SHP77 treated with DMSO at 0.1 percent for 48 hours (cell line): ENCODE measurements around the gene NPPA.
"Not testable (repeated sequence)": the region's sequence is repeated elsewhere in the genome, so short reads cannot be mapped to it uniquely, and the experiment has no call there.

ENCODE experiments used
- DNase-seq: peaks from one replicate; lab custom pipeline; 2025; lab: John Stamatoyannopoulos, UW

NPPA gene

DNA sequence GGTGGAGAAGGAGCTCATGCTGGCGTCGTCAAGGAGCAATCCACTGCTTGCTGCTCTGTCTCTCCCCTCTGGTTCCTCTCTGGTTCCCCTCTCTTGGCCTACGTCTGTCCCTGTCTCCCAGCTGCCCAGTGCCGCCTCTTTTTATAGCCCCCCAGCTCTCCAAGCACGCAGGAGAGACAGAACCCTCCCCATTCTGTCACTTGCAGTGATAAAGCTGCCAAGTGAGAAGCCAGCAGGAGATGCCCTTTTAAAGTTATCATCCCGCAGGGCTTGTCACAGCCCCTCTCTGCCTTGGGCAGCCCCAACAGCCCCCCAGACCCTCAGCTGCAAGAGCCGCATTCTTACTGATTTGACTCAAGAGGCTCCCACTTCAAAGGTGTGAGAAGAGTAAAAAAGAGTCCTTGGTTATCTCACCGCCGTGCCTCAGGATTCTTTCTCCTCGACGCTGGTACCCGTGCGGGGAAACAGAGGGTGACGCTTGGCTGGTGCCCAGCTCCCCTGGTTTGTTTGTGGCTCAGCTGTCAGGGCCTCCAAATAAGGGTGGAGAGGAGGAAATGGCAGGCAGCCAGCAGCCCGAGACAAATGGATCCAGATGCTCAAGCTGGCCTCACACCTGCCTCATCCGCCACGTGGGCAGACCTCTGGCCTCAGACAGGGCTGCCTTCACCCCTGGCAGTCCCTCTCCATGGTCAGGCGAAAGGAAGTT is at the start of gene NPPA:
Gene NPPA, minus strand, starts transcription at position 117 of the 706 bp plus-strand sequence. Its CDS starts 99 bp downstream, at position 18.
- DNase-seq = peak; percentile 79

DNA sequence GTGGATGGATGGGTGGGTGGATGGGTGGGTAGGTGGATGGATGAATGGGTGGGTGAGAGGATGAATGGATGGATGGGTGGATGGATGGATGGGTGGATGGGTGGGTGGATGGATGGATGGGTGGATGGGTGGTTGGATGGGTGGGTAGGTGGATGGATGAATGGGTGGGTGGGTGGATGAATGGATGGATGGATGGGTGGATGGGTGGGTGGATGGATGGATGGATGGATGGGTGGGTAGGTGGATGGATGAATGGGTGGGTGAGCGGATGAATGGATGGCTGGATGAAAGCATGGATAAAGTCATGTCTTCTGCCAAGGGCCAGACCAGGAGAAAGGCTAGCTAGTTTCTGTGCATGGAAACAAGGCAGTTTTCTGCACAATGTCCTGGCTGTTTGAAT is 46.9 kb upstream of the NPPA start:
- not testable (repeated sequence) for DNase-seq

DNA sequence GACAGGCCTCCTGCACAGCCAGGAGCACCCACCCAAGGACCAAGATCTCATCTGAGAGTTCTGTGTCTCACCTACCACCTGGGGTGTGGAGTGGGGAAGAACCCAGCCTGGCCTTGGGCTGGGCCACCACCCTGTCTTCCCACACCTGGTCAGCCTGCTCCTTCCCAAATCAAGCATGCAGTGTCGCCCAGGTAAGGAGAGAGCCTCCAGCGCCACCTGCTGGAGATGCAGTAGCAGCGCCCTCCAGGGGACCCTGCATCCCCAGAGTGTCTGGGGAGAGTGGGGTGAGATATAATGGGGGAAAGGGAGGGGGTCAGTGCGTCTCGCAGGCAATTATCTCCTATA is 46.3 kb upstream of the NPPA start:
- DNase-seq = no peak

DNA sequence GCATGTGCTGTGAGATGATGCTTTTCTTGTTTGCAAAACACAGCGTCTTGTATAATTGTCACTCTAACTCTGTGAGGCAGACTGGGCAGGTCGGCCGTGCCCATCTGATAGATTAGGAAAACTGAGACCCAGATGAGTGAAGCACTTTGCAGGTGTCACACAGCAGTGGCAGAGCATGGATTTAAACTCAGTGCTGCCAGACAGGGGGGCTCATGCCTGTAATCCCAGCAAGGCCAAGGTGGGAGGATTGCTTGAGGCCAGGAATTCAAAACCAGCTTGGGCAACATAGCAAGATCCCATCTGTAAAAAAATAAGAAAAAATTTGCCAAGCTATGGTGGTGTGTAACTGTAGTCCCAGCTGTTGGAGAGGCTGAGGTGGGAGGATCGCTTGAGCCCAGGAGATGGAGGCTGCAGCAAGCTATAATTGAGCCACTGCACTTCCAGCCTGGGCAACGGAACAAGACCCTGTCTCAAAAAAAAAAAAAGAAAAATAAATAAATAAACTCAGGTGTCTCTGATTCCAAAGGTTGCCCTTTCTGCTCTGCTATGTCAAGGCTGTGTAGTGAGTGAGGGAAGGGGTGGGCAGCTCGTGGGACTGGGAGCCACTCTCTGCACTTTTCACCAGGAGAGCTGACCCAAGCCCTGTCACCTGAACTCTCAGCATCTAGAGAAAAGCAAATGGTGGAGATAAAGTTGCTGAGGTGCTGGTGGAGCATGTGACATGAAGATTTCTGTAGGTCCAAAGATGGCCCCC is 44.0 kb upstream of the NPPA start:
- DNase-seq = no peak

DNA sequence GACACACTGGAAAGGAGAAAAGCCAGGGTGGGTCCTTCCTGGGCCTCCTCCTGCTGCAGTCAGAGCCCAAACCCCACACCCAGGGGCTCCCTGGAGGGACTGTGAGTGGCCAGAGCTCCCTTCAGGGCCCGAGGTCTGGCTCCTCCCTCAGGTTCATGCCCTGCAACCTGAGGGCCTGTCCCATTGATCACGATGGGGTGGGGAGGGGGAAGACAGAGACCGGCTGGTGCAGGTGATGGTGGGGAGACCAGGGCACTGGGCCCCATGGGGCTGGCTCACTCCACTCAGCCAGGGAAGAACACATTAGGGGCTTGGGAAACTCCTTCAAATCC is 41.3 kb upstream of the NPPA start:
- no peak for DNase-seq

DNA sequence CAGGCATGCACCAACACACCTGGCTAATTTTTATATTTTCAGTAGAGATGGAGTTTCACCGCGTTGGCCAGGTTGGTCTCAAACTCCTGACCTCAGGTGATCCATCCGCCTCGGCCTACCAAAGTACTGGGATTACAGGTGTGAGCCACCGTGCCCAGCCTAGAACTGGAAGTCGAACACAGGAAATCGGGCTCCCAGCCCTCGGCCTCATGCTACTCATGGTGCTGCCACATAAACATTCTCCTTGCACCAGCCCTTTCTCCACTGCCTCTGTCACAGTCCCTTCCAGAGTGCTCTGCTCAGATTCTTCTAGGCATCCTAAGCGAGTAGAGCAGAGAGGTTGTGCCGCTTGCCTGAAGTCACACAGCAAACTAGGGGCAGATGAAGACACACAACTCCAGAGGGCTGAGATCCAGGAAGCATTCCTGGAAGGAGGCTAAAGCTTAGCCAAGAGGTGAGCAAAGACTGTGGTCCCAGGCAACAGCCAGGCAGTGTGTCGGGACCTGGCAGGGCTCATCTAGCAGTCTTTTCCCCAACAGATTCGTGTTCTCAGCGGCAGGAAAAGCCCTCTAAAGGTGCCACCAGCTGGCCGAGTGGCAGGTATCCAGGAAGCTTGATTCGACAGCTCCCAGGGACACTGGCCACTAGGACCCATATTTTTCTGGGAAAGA is 40.8 kb upstream of the NPPA start:
- DNase-seq = no peak

DNA sequence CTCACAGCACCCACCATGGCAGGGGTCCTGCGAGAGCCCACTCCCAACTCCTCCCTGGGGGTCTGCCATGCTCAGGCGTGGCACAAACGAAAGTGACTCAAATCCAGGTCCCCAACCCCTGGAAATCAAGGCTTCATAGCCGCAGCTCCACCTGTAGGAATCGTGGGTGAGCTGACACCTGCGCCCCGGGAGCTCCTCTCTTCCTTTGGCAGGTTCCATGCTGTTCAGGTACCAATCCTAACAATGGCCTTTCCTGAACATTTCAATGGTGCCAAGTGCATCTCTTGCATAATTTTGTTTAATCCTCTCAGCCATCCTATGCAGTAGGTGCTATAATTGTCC is 40.1 kb upstream of the NPPA start:
- no peak for DNase-seq

DNA sequence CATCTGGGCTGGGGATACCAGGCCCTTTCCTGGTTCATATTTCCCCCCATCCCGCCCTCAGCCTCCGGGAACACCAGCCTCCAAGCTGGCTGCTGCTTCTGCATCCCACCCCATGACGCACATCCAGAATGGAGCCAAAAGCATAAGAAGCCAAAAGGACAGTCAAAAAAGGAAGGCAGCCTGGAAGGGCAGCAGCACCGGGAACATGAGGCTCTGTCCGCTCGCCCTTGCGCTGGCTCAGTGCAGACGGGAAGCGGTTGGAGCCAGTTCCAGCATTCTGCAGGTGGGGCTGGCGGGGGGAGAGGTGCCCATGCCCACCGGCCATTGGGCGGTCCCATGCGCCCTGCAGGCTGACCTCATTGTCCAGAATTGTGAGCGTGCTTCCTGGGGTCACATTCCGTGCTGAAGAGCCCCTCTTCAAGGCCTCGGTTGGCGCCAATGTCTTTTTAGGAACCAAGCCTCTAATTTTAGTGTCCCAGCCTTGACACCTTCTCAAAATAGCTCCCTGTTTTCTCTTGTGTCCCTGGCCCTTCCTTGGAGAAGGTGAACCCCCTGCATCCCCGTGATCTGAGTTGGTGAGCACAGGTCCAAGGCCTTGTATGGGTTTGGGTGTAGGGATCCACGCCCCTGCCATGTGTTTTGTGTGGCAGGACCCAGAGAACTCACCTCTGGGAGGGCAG is 39.5 kb upstream of the NPPA start:
- no peak for DNase-seq

DNA sequence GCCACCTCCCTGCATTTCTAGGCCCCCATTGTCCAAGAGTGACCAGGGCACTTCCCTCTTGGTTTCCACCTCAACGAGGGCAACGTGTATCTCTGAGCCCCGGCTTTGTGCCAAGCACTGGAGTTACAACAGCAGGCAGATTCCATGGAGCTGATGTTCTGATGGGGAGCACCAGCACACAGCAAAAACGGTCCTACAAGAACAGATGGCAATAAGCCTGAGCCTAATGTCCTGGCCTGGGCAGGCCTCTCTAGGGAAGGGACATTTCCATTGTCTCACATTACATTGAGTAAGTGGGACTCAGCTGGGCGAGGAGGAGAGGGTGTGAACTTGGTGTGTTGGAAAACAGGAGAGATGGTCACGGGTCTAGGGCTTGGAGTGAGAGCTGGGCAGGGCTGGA is 38.3 kb upstream of the NPPA start:
- no peak for DNase-seq

DNA sequence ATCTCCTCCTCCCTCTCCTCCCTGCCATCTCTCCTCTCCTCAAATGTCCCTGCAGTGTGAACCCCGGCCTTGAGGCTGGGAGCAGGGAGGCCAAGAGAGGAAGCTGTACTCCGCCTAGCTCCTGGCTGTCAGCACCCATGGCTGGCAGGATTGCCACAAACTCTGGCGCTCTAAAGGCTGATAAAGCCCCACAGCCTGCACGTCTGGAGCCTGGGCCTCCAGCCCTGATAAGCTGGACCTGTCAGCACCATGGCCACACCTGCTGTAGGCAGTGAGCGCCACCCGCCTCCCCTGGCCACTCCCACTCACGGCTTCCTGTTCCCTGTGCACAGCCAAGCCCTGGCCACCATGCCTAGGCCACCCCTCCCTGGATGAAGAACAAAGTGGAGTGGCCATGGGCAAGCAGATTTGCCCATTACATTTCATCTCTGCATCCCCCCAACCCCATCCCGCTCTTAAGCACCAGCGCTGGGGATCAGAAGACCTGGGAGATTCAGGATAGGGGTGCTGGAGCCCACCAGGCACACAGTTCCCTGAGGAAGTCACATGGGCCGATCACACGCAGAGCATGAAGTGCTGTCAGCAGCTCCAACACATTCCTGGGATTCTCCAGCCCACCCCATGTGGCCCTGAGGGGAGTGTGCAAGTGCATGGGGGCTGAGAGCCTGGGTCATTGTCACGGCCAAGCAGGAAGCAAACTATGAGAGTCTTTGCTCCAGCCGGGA is 35.4 kb upstream of the NPPA start:
- DNase-seq = peak; percentile 7

DNA sequence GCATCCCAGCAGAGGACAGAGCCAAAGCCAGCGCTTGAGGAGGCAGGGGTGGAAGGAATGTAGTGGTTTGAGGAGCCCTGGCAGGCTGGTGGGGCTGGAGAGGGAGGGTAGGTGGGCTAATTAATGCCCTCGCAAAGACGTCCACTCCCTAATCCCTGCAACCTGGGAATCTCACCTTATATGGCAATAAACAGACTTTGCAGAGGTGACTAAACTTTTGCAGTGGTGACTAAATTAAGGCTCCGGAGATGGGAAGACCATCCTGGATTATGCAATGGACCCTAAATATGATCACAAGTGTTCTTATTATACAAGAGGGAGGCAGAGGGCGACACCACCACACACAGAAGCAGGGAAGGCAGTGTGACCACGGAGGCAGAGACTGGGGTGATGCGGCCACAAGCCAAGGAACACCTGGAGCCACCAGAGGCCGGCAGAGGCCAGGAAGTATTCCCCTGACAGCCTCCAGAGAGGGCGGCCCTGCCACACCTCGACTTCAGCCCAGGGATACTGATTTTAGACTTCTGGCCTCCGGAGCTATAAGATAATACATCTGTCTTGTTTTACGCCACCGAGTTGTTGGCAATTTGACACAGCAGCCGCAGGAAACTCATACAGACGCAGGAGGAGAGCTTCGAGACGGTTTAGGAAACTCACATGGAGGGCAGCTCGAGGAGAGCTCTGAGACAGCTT is 34.3 kb upstream of the NPPA start:
- DNase-seq = no peak

DNA sequence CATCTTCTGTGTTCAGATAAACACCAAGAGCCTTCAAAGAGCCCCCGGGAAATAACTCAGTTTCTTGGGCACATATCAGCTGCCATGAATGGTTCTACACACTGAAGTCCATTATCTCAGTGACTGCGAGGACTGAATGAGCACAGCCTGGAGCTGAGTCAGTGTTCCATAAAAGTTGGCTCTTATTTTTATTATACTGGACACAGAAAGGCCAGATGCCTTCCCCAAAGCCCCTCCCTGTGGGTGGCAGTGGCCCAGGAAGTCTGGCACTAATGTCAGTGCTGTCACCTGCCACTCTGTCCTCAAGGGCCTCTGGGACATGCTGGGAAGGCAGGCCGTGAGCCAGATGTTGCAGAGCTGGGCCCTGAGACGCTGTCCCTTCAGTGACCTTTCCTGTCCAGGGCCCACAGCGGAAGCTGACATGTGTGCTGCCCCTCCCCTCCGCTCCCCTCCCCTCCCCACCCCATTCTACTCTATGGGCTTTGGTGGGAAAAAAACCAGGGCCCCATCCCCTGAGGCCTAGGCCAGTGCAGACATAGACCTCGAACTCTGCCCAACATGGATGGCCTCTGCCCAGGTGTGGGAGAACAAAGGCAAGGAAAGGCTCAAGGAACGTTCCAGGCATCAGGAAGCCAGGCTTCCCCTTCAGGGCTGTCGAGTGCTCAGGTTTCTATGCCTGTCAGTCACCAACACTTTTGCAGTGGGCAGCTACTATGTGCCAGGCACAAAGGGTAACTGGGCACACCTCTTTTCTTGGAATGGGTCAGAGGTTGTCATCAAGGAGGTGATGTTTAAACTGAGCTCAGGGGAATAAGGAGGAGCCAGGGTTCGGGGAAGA is 33.5 kb upstream of the NPPA start:
- DNase-seq = peak; percentile 64

DNA sequence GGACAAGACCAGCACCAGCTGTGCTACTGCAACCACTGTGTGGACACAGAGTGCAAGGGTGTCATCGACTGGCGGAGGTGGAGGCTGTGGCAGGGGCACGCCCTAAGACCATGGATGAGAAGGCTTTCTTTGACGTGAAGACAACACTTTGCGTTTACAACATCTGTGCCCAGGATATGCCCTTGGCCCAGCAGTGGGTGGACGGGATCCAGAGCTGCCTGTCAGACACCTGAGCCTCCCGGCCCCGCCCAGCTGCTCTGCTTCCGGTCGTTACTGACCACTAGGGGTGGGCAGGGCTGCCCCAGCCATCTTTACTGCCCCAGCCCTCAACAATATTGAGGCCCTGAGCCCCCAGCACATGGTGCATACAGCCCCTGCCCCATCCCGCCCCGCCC is 32.6 kb upstream of the NPPA start:
- no peak for DNase-seq

DNA sequence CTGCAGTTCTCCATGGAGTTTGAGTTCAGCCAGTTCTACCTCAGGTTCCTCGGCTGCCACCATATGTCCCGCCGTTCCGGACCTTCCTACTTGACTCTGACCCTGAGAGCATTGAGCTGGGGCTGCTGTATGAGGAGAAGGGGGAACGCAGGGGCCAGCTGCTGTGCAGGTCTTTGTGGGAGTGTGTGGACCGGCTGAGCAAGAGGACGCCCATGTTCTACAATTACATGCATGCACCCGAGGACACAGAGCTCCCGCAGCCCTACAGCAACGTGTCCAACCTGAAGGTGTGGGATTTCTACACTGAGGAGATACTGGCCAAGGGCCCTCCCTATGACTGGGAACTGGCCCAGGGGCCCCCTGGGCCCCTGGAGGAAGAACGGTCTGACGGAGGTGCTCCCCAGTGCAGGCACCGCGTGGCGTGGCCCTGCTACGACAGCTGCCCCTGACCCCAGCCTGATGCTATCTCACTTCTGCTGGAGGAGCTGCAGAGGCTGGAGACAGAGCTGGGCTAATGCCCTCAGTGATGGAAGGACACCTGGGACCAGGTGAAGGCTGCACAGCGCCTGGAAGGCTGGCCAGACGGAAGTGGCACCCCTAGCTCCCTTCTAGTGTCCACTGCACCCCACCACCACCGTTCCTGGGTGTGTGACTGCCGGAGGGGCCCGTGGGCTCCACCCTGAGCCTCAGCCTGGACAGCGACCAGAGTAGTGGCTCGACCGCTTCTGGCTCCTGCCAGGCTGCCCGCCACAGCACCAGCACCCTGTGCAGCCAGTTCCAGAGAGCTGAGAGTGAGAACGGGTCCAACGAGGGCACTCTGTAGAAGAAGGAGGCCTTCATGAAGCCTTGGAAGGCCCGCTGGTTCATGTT is 32.0 kb upstream of the NPPA start:
- DNase-seq = no peak

DNA sequence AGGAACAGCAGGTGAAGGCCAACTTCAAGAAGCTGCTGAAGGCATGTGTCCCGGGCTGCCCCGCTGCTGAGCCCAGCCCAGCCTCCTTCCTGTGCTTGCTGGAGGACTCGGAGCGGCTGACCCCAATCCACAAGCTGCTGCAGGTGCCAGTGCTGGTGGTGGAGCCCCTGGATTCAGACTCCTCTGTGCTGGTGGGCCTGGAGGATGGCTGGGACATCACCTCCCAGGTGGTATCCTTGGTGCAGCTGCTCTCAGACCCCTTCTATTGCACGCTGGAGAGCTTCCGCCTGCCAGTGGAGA is 31.3 kb upstream of the NPPA start:
- DNase-seq = no peak

DNA sequence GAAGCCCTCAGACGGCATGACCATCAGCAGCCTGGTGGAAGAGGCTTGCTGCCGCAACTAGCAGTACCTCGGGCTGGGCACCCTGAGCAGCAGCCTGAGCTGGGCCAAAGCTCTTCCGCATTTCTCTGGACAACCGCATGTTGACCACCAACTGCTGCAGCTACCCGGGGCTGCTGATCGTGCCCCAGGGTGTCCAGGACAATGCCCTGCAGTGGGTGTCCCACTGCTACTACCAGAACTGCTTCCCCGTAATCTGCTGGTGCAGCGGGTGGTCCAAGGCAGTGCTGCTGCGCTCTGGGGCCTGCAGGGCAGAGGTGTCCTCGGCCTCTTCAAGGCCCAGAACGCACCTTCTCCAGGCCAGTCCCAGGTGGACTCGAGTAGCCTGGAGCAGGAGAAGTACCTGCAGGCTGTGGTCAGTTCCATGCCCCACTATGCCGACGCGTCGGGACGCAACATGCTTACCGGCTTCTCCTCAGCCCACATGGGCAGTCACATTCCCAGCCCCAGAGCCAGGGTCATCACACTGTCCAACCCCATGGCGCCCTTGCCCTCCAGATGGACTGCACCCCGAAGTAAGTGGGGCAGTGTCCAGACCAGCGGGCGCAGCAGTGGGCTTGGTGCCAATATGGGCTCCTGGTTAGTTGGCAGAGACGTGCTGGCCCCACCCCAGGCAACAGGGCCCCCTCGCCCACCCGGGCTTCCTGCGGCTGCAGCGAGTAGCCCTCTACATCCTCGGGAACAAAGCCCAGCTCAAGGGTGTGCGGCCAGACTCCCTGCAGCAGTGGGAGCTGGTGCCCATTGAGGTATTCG is 30.7 kb upstream of the NPPA start:
- DNase-seq = no peak

DNA sequence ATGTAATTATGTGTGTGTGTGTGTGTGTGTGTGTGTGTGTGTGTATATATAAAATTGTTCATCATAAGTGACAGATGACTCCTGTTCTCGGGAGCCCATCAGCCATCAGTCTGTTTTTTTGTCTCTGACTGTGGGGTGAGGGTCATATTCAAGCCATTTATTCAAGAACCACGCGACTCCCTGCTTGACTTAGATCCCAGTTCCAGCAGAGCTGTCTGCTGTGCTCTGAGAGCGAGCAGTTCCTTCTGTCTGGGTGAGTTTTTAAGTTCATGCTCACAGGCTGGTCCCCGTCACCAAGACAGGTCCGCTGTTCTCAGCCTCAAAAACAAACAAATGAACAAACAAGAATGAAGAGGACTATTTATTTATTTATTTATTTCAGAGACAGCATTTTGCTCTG is 29.5 kb upstream of the NPPA start:
- DNase-seq = no peak

DNA sequence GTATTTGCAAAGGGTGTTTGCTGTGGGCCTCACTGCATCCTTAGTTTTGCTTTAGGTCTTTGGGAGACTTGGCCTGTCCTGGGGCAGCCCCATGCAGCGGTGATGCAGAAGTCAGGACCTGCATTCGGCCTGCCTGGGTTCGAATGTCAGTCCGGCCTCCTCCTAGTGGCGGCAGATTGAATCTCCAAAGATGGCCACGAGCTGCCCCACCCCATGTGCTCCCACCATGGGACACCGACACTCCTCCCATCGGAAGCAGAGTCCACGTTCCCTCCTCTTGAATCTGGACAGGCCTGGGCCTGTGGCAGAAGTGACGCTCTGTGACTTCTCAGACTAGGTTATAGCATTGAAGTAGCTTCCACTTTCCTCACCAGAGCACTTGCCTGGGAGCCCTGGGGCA is 27.5 kb upstream of the NPPA start:
- DNase-seq = no peak

DNA sequence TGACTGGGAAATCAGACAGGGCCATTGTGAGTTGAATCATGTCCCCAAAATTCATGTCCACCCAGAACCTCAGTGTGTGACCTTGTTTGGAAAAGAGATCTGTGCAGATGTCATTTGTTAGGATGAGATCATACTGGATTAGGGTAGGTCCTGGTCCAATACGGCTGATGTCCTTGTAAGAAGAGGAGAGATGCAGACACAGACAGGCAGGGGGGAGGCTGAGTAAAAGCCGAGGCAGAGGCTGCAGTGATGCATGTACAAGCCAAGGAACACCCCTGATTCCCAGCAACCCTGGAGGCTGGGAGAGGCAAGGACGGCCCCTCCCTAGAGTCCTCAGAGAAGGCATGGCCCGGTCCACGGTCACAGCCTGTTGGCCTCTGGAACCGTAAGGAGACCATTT is 27.0 kb upstream of the NPPA start:
- DNase-seq = no peak
